ENCODE data around the gene FAM163A. TPM values are rescaled to one million over a fixed set of nuclear protein-coding genes. Genes with fewer than 3 reads are reported as not detected.
"Not testable (repeated sequence)": the region's sequence is repeated elsewhere in the genome, so short reads cannot be mapped to it uniquely, and the experiment has no call there.

The FAM163A gene
- total RNA-seq: under 1 TPM in 6 of 10 donors, not detected in 4; 0.07 to 0.30 (median 0.14) TPM
- polyA plus RNA-seq: under 1 TPM; 0.15 to 0.19 TPM
- long read RNA-seq, donor 1: 0 reads
- long read RNA-seq, donor 2: 0 reads
- long read RNA-seq, donor 3, partial matches to known transcripts: 0 of 1 reads
- long read RNA-seq, donor 3, other reads (novel, unspliced or antisense): 1 of 1 reads

DNA sequence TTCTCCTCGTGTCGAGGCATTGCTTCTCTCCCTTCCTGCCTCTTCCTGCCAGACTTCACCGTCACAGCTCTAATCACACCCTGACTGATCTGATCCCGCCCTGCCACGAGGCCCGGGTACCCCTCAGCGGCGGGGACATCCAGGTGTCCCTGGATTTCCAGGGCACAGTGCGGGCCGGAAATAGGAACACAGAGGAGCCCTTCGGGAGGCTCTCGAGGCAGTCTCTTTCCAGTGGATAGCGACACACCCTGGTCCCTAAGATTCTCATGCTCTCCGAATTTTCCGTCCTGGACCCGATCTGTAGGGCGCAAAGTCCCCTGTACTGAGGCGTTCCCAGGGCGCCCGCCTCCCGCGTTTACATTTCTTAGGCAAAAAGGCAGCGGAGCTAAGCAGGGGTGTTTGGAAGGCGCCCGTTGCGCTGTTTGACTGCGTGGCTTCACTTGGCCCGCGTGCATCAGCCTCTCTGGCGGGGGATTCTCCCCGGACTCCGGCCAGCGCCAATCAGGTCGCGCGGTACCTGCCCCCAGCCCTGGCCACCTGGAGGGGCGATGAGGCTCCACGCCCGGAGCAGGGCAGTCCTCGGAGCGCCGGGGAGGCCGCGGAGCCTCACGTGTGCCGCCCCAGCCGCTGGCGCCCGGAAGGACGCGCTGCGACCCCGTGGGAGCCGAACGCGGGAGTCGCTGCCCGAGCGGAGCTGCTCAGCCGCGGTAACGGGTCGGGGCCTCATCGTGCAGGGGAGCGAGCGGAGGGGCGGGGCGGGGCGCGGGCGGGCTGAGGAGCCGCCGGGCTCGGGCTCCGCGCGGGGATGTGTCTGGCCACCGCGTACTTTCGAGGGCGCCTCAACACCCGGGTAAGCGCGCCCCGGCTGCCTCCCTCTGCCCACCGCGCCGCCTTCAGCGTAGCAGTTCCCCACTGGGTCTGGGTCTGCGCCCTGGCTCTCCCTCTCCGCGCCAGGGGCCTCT lies at the start of gene FAM163A:
TSS of gene FAM163A (plus strand) at position 575 of the 962 bp plus-strand sequence. CDS start 69,807 bp downstream, outside the sequence.
- 0 to 1% methylated on average over 91 to 92 of the region's 92 CpGs for WGBS, 2 donors
- Histone ChIP-seq H3K27ac (no peak within 1 kb of the TSS), H3K4me3 (peak within 1 kb of the TSS; percentile 19 to 52 (median 46)), H3K9me3 (peaks cover 0 to 10% (median 0%) of the 10 kb centered on the region in 11 donors), H3K4me1 (peaks cover 7 to 25% (median 20%) of the 10 kb centered on the region in 9 donors), H3K27me3 (peaks cover 23 to 92% (median 66%) of the 10 kb centered on the region in 7 donors), H3K36me3 (no peaks in the 10 kb centered on the region)
- ATAC-seq: peak in 7 of 8 donors; percentile 36 to 63 (median 43)
- intact Hi-C loops (cut with DNase I): no loop called here
- DNase-seq: peak in 1 of 2 donors; percentile 14
- TF ChIP-seq, protein P1, sequence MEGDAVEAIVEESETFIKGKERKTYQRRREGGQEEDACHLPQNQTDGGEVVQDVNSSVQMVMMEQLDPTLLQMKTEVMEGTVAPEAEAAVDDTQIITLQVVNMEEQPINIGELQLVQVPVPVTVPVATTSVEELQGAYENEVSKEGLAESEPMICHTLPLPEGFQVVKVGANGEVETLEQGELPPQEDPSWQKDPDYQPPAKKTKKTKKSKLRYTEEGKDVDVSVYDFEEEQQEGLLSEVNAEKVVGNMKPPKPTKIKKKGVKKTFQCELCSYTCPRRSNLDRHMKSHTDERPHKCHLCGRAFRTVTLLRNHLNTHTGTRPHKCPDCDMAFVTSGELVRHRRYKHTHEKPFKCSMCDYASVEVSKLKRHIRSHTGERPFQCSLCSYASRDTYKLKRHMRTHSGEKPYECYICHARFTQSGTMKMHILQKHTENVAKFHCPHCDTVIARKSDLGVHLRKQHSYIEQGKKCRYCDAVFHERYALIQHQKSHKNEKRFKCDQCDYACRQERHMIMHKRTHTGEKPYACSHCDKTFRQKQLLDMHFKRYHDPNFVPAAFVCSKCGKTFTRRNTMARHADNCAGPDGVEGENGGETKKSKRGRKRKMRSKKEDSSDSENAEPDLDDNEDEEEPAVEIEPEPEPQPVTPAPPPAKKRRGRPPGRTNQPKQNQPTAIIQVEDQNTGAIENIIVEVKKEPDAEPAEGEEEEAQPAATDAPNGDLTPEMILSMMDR (IDR thresholded peaks at IDR 0.05): no peak

DNA sequence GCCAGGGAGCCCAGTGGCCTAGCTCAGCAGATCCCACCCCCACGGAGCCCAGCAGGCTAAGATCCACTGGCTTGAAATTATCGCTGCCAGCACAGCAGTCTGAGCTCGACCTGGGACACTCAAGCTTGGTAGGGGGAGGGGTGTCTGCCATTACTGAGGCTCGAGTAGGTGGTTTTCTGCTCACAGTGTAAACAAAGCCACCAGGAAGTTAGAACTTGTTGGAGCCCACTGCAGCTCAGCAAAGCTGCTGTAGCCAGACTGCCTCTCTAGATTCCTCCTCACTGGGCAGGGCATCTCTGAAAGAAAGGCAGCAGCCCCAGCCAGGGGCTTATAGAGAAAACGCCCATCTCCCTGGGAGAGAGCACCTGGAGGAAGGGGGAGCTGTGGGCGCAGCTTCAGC lies 48.6 kb upstream of the FAM163A start:
- H3K4me3 ChIP-seq; H3K4me1 ChIP-seq; ATAC-seq; DNase-seq; intact Hi-C loops (cut with DNase I); H3K36me3 ChIP-seq; H3K27ac ChIP-seq: not testable (repeated sequence)
- Histone ChIP-seq H3K27me3 (peaks cover 0 to 40% (median 11%) of the 10 kb centered on the region in 7 donors), H3K9me3 (peaks cover 0 to 12% (median 0%) of the 10 kb centered on the region in 11 donors)
- 48 to 61% methylated on average over 5 to 6 of the region's 6 CpGs for WGBS, 2 donors

DNA sequence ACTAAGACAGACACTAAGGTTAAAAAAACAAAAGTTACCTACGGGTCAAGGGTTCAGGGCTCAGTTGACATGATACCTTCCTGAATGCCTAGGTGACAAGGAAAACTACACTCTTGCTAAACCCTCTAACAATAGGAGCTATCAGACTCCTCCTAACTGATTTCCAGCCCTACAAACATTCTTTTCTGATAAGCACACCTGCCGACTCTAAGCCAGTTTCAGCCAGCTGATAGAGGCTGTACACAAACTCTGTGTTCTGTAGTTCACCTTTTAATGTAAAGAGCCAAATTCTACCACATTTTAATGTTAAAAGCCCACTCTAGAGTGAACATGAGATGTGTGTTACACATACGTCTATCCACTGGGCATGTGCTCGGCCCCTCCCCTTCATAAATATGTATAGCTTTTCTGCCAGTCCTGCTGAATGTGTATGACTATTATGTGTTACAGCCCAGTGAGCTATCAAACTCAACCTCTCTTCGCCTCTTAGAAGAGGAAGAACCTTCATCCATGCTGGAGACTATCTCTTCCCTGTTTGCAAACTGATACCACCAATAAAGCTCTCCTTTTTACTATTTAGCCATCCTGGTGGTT lies 40.0 kb upstream of the FAM163A start:
- H3K4me3 ChIP-seq: no peak overlapping the region
- TF ChIP-seq, protein P1 (IDR thresholded peaks at IDR 0.05): no peak
- no peak overlapping the region for H3K27ac ChIP-seq
- H3K36me3 ChIP-seq: no peaks in the 10 kb centered on the region
- H3K4me1 ChIP-seq: peaks cover 0 to 12% (median 0%) of the 10 kb centered on the region in 9 donors
- 74 to 80% methylated on average over 5 of the region's 5 CpGs for WGBS, 2 donors
- intact Hi-C loops (cut with DNase I): loop anchor here in 2 of 10 donors (10.0 kb wide), 1 partner anchor 472 kb away; no protein-coding TSS in a partner anchor
- peaks cover 0 to 8% (median 0%) of the 10 kb centered on the region in 11 donors for H3K9me3 ChIP-seq
- DNase-seq (no peak), ATAC-seq (no peak)
- H3K27me3 ChIP-seq: peaks cover 0 to 4% (median 0%) of the 10 kb centered on the region in 7 donors

DNA sequence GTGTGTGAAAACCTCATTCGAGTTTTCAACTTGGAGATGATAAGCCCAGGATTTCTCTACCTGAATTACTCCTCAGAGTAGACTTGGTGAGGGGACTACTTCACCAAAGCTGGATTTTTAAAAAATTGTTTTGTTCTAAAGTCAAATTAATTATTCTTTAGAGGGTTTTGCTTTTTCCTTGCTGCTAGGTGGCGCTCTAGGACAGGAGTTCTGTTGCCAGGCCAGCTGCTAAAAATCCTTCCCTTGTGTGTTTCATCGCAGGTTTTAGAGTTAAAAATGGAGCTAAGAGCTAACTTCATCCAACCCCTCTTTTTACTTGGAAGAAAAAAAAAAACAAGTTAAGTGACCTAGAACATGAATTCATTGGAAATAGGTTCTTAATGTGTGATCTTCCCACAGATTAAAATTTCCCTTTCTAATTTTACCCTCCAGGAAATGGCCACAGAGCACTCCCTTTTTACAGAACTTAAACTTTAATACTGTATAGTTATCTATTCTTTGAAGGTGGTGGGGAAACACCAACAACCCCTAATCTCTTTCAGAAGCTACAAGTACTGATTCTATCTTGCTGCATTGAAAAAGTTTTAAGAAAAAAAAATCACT lies 36.7 kb upstream of the FAM163A start:
- Histone ChIP-seq H3K4me3 (no peak overlapping the region), H3K27ac (peak overlapping the region in 1 of 10 donors; percentile 30), H3K4me1 (peaks cover 3 to 40% (median 23%) of the 10 kb centered on the region in 9 donors), H3K36me3 (no peaks in the 10 kb centered on the region), H3K27me3 (peaks cover 0 to 4% (median 0%) of the 10 kb centered on the region in 7 donors), H3K9me3 (no peaks in the 10 kb centered on the region)
- intact Hi-C loops (cut with DNase I): loop anchor here in 8 of 10 donors (1.0 to 10.0 kb wide), 9 partner anchors 103 to 471 kb away; no protein-coding TSS in a partner anchor
- ATAC-seq (no peak), DNase-seq (peak; percentile 24 to 70)
- TF ChIP-seq, protein P1 (IDR thresholded peaks at IDR 0.05): peak; percentile 58 to 89 (median 79)
- WGBS, 2 donors: 1 to 2% methylated on average over 3 of the region's 3 CpGs

All from heart right ventricle (tissue), 16 donors.